GM23248 (cell line): Measurements from ENCODE around the gene NDUFA13.

Experiments used
- EZH2 ChIP-seq: fragments of 200-600 bp; sonication (generic); IDR thresholded peaks from 2 replicates; pipeline ENCODE4 v1.6.1; 2018; ENCODE audit warnings: antibody characterized with exemption, mild to moderate bottlenecking; ENCODE audit not compliant: insufficient read depth, poor library complexity, severe bottlenecking
- EZH2phosphoT487 ChIP-seq: fragments of 200-600 bp; sonication (generic); IDR thresholded peaks from 2 replicates; pipeline ENCODE4 v1.6.1; 2018; ENCODE audit warnings: antibody characterized with exemption, moderate library complexity, mild to moderate bottlenecking, low read depth; ENCODE audit not compliant: insufficient read depth

DNA sequence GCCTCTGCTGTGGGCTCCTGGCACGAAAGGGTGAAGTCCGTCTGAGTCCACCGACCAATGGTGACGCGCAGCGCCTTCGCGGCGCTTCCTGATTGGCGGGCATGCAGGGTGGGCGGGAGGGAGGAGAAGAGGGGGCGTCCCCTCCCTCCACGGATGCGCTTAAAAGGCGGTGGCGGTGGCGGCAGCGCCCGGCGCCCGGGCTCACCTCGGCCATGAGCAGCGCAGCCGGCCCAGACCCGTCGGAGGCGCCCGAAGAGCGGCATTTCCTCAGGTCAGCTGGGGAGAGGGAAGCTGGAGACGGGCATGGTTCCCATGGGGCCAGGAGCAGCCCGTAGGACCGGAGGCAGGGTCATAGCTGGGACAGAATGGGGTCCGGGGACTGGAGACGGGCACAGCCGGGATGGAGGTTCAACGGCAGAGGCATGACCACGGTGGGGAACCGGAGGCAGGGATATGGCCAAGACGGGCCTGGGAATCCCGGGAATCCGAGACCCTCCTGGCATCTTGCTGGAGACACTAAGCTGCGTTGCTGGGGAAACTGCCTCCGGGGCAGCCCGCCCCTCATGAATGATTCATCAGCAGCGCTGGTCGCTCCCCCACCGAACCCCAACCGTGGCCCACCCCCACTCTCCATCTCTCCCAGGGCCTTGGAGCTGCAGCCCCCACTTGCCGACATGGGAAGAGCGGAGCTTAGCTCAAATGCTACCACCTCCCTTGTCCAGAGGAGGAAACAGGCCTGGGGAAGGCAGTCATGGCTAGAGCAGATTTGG is 12.9 kb downstream of the NDUFA13 start, which contains the start of gene YJEFN3:
- no peak for TF ChIP-seq EZH2
- no peak for TF ChIP-seq EZH2phosphoT487
